Duodenal mucosa (tissue), 2 donors: ENCODE data around the gene SNX8.
"Not testable (repeated sequence)": the region's sequence is repeated elsewhere in the genome, so short reads cannot be mapped to it uniquely, and the experiment has no call there.

Source experiments
- H3K27ac ChIP-seq: one replicate; pipeline ENCODE4 v1.7.0; 2013; ENCODE audit warnings: low read depth, low read length
- H3K27me3 ChIP-seq, 2 donors: one replicate each; pipeline ENCODE4 v1.7.0; 2013; ENCODE audit warnings: low read length in 2 of 2, control low read depth in 1 of 2; ENCODE audit not compliant: insufficient read depth in 2 of 2, control insufficient read depth in 1 of 2
- H3K36me3 ChIP-seq, 2 donors: one replicate each; pipeline ENCODE4 v1.7.0; 2013; ENCODE audit warnings: low read length in 2 of 2, control low read depth in 1 of 2; ENCODE audit not compliant: insufficient read depth in 2 of 2, control insufficient read depth in 1 of 2
- H3K4me1 ChIP-seq, 2 donors: one replicate each; pipeline ENCODE4 v1.7.0; 2013; ENCODE audit warnings: low read length in 2 of 2, control low read depth in 1 of 2; ENCODE audit not compliant: insufficient read depth in 2 of 2, control insufficient read depth in 1 of 2
- H3K4me3 ChIP-seq, 2 donors: one replicate each; pipeline ENCODE4 v1.7.0; 2013; ENCODE audit warnings: low read length in 2 of 2, low read depth in 1 of 2
- H3K9ac ChIP-seq, 2 donors: one replicate each; pipeline ENCODE4 v1.7.0; 2013; ENCODE audit warnings: low read length in 2 of 2, low read depth in 1 of 2
- H3K9me3 ChIP-seq, 2 donors: one replicate each; pipeline ENCODE4 v1.7.0; 2013; ENCODE audit warnings: low read length in 2 of 2, control low read depth in 1 of 2; ENCODE audit not compliant: control insufficient read depth in 1 of 2

SNX8 gene

GRCh38 chr7:2330493-2330892 is 16.3 kb upstream of the SNX8 start:
- Histone ChIP-seq H3K9me3 (no peaks in the 10 kb centered on the region), H3K4me1 (no peaks in the 10 kb centered on the region), H3K27me3 (no peaks in the 10 kb centered on the region), H3K9ac (no peak overlapping the region), H3K36me3 (no peaks in the 10 kb centered on the region), H3K27ac (no peak overlapping the region), H3K4me3 (no peak overlapping the region)

DNA sequence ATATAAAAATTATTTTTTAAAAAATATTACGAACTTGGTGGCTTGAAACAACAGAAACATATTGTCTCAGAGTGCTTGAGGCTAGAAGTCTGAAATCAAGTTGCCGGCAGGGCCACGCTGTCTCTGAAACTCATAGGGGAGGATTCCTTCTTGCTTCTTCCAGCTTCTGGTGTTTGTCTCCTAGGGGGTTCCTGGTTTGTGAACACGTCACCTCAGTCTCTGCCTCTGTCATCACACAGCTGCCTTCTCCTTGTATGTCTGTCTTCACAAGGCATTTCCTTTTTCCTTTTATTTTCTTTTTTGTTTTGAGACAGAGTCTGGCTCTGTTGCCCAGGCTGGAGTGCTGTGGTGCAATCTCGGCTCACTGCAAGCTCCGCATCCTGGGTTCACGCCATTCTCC is 12.7 kb upstream of the SNX8 start:
- no peaks in the 10 kb centered on the region for H3K4me1 ChIP-seq
- no peak overlapping the region for H3K4me3 ChIP-seq
- H3K27ac ChIP-seq = no peak overlapping the region
- no peak overlapping the region for H3K9ac ChIP-seq
- H3K9me3 ChIP-seq = no peaks in the 10 kb centered on the region
- H3K27me3 ChIP-seq = no peaks in the 10 kb centered on the region
- no peaks in the 10 kb centered on the region for H3K36me3 ChIP-seq

- H3K27ac ChIP-seq = no peak overlapping the region
- H3K9me3 ChIP-seq = no peaks in the 10 kb centered on the region
- no peak overlapping the region for H3K4me3 ChIP-seq
- no peak overlapping the region for H3K9ac ChIP-seq
- H3K4me1 ChIP-seq = no peaks in the 10 kb centered on the region
- H3K27me3 ChIP-seq = no peaks in the 10 kb centered on the region
- no peaks in the 10 kb centered on the region for H3K36me3 ChIP-seq
Observed at GRCh38 chr7:2325162-2325561, 10.9 kb upstream of the SNX8 start.

- H3K27ac ChIP-seq = no peak overlapping the region
- H3K27me3 ChIP-seq = no peaks in the 10 kb centered on the region
- no peak overlapping the region for H3K4me3 ChIP-seq
- no peaks in the 10 kb centered on the region for H3K4me1 ChIP-seq
- H3K9me3 ChIP-seq = no peaks in the 10 kb centered on the region
- H3K36me3 ChIP-seq = no peaks in the 10 kb centered on the region
- H3K9ac ChIP-seq = no peak overlapping the region
Observed at GRCh38 chr7:2321020-2321419, 6.8 kb upstream of the SNX8 start.

- Histone ChIP-seq H3K4me1 (peaks cover 0 to 7% of the 10 kb centered on the region in 2 donors), H3K9me3 (no peaks in the 10 kb centered on the region), H3K4me3 (no peak overlapping the region), H3K9ac (no peak overlapping the region), H3K27me3 (no peaks in the 10 kb centered on the region), H3K36me3 (no peaks in the 10 kb centered on the region), H3K27ac (no peak overlapping the region)
Observed at GRCh38 chr7:2317556-2318293, 3.5 kb upstream of the SNX8 start.

DNA sequence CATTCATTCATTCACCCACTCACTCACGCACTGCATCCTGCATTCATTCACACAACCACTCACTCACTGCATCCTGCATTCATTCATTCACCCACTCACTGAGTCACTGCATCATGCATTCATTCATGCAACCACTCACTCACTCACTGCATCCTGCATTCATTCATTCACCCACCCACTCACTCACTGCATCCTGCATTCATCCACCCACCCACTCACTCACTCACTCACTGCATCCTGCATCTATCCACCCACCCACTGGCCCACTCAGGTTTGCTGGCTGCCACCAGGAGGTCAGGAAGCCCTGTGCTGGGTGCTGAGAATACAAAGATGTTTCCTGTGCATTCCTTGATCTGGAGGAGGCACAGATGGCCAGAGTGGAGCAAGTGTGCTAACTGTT is 2.3 kb upstream of the SNX8 start:
- no peaks in the 10 kb centered on the region for H3K27me3 ChIP-seq
- peaks cover 0 to 7% of the 10 kb centered on the region in 2 donors for H3K4me1 ChIP-seq
- H3K4me3 ChIP-seq = no peak overlapping the region
- H3K36me3 ChIP-seq = no peaks in the 10 kb centered on the region
- H3K9me3 ChIP-seq = no peaks in the 10 kb centered on the region
- H3K27ac ChIP-seq = no peak overlapping the region
- no peak overlapping the region for H3K9ac ChIP-seq

- Histone ChIP-seq H3K9ac (no peak overlapping the region), H3K36me3 (no peaks in the 10 kb centered on the region), H3K27me3 (no peaks in the 10 kb centered on the region), H3K4me1 (peaks cover 0 to 7% of the 10 kb centered on the region in 2 donors), H3K9me3 (no peaks in the 10 kb centered on the region), H3K27ac (no peak overlapping the region), H3K4me3 (no peak overlapping the region)
Observed at GRCh38 chr7:2315787-2316186, 1.5 kb upstream of the SNX8 start.

- Histone ChIP-seq H3K9ac (peak overlapping the region in 1 of 2 donors; percentile 22), H3K27ac (peak overlapping the region; percentile 39), H3K4me3 (peak overlapping the region in 1 of 2 donors; percentile 69)
- not testable (repeated sequence) for H3K4me1 ChIP-seq, H3K36me3 ChIP-seq, H3K27me3 ChIP-seq, H3K9me3 ChIP-seq
Observed at GRCh38 chr7:2314956-2315530, 802 bp upstream of the SNX8 start.

DNA sequence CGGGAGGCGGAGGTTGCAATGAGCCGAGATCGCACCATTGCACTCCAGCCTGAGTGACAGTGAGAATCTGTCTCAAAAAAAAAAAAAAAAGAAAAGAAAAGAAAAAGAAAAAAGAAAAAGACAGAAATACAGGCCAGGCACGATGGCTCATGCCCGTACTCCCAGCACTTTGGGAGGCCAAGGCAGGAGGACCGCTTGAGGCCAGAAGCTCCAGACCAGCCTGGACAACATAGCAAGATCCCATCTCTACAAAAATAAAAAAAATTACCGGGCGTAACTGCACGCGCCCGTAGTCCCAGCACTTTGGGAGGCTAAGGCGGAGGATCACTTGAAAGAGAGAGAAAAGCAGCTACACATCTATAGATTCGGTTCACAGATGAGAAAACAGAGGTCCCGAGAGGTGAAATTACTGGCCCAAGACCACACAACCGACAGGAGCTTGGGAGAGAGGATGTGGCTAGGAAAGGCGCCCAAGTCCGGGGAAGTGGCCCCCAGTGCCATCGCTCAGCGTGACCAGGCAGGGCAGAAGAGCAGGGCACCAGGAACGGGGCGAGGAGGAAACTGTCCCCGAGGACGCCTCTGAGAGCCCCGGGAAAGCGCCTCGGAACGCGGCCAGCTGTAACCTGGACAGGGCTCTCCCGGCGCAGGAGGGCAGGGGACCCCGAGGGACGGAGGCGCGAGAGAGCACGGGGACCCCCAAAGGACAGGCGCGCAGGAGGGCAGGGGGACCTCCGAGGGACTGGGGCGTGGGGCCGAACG is 612 bp downstream of the SNX8 start:
- H3K4me1 ChIP-seq = peaks cover 0 to 7% of the 10 kb centered on the region in 2 donors
- no peaks in the 10 kb centered on the region for H3K9me3 ChIP-seq
- H3K36me3 ChIP-seq = no peaks in the 10 kb centered on the region
- peak overlapping the region; percentile 81 to 88 for H3K9ac ChIP-seq
- no peaks in the 10 kb centered on the region for H3K27me3 ChIP-seq
- H3K4me3 ChIP-seq = peak overlapping the region; percentile 79 to 87
- peak overlapping the region; percentile 87 for H3K27ac ChIP-seq

DNA sequence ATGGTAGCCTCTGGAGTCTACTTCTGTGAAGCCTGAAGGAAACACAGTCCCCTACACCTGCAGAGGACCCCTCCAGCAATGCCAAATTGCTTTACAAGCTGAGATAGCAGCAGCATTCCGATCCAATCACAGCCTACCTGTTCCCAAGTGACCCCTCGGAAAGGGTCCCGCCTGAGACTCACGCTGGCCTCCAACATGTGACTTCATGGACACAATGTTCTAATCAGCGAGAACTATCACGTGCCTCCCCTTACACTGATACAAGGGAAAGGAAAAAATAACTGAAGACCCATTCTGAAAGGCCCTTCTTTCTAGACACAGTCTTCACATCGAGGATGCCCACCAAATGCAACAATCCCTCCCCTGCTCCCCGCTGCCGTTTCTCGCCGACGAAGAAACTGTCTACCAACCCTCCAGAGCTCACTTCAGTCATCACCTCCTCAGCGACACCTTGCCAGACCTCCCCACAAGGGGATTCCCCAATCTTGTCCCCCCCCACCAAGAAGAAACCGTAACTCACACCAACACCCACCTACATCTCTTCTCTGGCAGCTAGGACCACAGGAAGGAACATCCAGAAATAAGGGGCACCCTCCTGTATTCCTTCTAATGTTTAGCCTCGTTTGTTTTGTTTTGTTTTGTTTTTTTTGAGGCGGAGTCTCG is 1.8 kb downstream of the SNX8 start:
- Histone ChIP-seq H3K27ac (no peak overlapping the region), H3K9ac (no peak overlapping the region), H3K9me3 (no peaks in the 10 kb centered on the region), H3K4me1 (peaks cover 0 to 7% of the 10 kb centered on the region in 2 donors), H3K36me3 (no peaks in the 10 kb centered on the region), H3K27me3 (no peaks in the 10 kb centered on the region), H3K4me3 (no peak overlapping the region)
